ENCODE results near the gene URB1.
A peak's percentile ranks its signal among the peaks of the same experiment; 100 is the strongest.
"Not testable (repeated sequence)": the region's sequence is repeated elsewhere in the genome, so short reads cannot be mapped to it uniquely, and the experiment has no call there.

The URB1 gene

DNA sequence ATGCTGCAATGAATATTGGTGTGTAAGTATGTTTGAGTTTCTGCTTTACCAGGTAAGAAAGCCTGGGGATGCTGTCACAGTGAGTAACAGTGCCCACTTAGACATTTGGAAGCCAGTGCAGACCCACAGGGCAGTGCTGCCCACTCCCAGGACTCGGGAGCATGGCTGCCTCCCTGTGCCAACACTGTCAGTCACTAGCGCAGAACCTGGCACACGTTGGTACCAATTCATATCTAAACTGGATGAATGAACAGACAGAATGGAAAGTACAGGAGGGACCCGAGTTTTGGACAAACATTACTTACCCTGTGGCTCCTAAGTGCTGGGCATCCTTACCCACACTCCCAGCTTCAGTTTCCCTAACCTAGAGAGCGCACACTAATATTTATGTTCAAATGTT is 18.1 kb upstream of the URB1 start:
- no peak for DNase-seq

DNA sequence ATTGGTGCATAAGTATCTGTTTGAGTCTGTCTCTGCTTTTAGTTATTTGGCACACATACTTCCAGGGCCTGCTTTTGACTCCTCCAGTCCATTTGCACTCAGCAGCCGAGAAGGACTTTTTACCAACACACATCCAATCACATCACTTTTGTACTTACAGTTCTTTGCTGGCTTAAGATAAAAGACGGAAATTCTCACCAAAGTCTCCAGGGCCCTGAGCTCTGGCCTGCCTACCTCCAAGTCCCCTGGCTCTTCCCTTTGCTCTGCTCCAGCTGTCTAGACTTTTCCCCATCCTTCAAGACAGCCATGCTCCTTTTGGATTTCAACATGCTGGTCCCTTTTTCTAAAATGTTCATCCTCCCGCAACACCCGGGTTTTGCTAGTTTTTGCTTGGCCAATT is 17.5 kb upstream of the URB1 start:
- no peak for DNase-seq

- no peak for DNase-seq
Observed at GRCh38 chr21:32406405-32406804, 13.6 kb upstream of the URB1 start.

DNA sequence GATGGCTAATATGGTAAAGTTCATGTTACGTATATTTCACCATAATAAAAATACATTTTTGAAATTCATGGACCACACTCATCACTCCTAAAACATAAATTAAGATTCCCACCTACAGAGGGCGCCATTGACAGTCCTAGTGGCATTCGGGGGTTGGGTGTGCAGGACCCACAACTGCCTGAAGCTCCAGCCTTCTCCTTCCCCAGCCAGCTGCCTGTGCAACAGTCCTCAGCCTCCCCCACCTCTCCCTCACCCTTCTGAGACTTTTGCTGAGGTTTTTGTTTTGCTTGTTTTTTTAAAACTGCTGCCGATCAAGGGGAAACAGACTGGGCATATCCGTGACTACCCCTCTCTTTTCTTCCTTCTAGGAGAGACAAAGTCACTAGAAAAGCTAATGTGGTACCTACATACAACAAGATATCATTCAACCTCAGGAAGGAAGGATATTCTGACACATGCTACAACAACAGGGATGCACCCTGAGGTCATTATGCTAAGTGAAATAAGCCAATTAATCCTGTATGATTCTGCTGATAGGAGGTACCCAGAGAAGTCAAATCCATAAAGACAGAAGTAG is 10.5 kb upstream of the URB1 start:
- peak; percentile 38 for DNase-seq

DNA sequence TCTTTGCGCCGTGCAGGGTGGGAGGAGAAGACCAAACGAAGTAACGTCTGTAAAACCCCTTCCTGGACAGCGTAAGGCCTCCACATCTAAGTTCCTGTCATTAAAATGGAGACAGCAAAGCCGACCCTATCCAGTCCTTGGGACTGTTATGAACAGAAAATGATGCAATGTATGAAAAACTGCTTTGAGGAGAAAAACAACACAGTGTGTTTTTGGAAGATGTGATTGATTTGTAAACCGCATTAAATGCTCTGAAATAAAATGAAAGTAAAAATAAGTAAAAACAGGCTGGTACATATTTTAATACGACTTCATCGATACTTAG is 827 bp upstream of the URB1 start:
- no peak for DNase-seq

DNA sequence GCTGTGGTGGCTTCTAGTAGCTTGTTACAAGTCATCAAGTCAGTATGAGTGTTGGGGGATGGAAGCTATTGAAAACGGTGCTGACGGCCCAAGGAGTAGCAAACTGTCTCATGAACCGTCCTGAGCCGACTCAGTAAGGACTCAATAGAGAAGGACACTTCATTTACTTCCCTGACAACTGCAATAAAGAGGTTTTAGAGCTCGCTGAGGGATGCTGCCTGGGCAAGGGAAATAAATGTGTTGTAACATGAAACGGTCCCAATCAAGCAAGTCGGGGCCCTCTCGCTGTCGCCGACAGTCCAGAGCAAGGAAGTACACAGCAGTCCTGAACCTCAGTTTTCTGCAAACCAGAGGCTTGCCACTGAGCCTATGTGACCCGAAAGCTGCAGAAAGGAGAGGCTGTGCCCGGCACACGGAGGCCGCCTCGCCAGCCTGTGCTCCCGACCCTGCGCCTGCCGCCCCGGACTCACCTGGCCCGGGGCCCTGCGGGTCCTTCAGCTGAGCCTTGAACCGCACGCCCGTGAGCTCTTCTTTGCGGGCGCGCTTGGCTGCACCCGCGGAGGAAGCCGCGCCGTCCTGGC is 423 bp downstream of the URB1 start:
- DNase-seq: no peak

DNA sequence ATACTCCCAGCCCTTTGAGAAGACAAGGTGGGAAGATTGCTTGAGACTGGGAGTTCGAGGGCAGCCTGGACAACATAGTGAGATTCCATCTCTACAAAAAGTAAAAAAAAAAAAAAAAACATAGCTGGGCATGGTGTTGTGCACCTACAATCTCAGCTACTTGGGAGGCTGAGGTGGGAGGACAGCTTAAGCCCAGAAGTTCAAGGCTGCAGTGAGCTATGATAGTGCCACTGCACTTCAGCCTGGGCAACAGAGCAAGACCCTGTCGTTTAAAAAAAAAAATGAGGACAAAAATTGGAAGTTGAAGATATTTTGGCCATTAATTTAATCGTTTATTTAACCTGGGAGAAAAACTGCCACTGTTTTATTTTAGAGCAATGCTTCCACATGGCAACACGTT is 1.1 kb downstream of the URB1 start:
- DNase-seq: no peak

DNA sequence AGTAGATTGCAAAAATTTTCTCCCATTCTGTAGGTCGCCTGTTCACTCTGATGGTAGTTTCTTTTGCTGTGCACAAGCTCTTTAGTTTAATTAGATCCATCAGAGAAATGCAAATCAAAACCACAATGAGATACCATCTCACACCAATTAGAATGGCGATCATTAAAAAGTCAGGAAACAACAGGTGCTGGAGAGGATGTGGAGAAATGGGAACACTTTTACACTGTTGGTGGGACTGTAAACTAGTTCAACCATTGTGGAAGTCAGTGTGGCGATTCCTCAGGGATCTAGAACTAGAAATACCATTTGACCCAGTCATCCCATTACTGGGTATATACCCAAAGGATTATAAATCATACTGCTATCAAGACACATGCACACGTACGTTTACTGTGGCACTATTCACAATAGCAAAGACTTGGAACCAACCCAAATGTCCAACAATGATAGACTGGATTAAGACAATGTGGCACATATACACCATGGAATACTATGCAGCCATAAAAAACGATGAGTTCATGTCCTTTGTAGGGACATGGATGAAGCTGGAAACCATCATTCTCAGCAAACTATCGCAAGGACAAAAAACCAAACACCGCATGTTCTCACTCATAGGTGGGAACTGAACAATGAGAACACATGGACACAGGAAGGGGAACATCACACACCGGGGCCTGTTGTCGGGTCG is 2.1 kb downstream of the URB1 start:
- not testable (repeated sequence) for DNase-seq

- DNase-seq: no peak
Observed at GRCh38 chr21:32389337-32390015, 3.3 kb downstream of the URB1 start.

DNA sequence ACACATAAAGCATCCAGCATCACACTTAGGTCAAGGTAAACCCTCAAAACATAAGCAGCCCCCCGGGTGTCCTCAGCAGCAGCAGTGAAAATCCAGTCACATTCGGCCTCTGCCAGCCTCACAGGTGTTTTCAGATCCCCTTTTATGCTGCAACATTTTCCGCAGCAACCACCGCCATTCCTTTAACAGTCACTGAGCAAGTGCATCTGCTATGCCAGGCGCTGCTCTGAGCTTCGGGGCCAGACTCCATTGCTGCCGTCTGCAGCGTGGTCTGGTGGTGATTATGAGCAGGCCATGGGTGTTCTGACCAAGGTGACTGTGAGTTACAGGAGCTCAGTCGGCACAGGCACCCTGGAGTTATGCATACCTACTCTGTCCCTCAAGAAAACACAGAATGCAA is 4.5 kb downstream of the URB1 start:
- DNase-seq: no peak

DNA sequence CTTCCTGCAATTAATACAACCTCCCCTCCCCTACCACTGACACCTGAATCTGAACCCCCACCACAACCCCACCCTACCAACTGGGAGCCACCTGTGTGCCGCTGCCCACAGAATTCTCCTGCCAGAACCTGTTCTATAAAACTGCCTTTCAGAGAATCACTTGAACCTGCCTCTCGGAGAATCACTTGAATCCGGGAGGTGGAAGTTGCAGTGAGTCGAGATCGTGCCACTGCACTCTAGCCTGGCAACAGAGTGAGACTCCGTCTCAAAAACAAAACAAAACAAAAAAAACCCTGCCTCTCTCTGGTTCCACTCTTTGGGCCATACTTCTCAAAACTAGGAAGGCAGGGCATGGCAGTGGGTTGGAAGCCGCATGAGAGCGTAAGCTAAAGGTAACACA is 5.7 kb downstream of the URB1 start:
- no peak for DNase-seq

GRCh38 chr21:32386195-32386870 is 6.5 kb downstream of the URB1 start:
- DNase-seq: no peak

GRCh38 chr21:32383812-32384211 is 9.0 kb downstream of the URB1 start:
- no peak for DNase-seq

DNA sequence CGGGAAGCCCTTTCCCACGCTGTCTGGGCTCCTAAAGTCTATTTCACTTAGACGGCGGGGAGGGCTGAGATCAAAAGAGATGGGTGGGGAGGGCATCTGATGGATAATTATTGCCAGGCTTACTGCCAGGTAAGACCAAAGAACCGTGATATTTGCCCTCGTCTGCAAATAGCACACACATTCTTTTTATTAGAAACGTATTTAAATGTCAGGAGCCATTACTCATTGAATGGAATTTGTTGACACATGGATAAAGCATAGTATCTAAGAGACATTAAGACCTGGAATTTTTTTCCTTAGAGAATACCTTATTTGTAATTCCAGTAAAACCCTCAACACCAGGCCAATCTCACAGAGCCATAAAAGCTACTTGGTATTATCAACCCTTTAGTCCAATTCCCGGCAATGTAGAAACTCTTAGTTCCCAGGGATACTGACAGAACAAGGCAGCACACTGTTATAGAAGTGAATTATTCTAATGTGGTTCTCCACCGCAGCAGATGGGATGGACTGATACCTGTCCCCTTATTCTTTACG is 10.6 kb downstream of the URB1 start:
- no peak for DNase-seq

DNA sequence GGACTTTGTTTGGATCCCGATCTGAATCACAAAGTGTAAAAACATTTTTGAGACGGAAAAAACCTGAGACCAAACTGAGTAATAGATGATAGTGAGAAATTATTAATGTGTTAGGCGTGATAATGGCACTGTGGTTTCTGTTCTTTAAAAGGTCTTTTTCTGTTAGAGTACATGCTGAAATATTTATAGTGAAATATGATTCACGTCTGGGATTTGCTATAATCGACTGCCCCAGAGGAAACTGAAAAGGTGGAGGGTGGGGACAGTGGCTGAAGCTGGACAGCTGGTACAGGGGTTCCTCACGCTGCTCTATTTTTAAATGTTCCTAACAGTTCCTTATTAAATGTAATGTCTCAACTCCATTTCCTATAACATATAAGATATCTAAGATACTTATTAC is 11.2 kb downstream of the URB1 start:
- no peak for DNase-seq

GRCh38 chr21:32380940-32381339 is 11.9 kb downstream of the URB1 start:
- DNase-seq: no peak

GRCh38 chr21:32378956-32379355 is 13.9 kb downstream of the URB1 start:
- no peak for DNase-seq

GRCh38 chr21:32377991-32378390 is 14.8 kb downstream of the URB1 start:
- DNase-seq: no peak

GRCh38 chr21:32377506-32377905 is 15.3 kb downstream of the URB1 start:
- no peak for DNase-seq

DNA sequence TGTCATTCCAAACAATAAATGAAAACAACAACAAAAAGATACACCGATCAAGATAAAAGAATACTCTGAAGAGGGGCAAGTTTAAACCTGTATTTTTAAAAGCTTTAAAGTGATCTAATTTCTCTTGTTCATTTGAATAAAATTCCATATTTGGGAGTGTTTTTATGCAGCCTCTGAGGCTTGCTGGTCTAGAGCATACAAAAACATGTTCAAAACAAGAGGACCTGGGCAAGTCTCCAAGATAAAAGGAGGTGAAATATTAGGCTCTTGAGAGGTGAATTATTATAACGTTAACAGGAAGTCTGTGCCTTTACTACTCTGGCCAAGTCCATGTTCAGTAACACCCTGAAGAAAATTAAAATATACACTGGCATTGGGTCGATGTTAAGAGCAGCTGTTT is 20.1 kb downstream of the URB1 start:
- no peak for DNase-seq

- no peak for DNase-seq
Observed at GRCh38 chr21:32371913-32372314, 20.9 kb downstream of the URB1 start.

DNA sequence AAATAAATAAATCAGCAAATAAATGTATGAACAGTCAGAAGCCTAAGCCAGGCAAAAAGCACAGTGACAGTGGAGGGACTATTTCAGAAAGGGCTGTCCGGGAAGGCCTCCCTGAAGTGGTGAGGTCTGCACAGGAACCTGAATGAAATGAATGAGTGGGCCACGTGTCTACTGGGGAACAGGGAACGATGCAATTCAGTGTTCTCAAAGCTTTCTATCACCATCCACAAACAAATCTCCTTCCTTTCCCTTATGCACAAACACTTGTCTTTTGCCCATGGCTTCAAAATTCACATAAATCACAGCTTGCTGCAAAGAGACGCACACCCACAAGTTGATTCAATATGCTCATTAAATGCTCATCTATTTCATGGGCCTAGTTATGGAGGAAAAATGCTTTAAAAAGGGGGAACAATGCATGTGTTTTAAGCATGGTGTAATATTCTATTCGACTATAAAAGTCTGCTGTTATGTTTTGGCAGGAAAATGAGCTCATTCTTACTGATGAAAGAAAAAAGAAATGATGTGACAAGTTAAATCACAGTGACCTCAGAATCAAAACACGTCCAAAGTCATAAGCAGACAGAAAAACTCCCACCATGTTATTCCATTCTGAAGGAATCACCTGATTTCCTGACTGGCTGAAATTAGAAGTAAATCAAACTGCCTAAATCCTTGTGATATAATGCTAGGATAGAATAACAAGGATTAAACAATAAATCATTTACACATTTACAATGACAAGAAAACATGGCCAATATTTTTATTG is 21.6 kb downstream of the URB1 start:
- no peak for DNase-seq

DNA sequence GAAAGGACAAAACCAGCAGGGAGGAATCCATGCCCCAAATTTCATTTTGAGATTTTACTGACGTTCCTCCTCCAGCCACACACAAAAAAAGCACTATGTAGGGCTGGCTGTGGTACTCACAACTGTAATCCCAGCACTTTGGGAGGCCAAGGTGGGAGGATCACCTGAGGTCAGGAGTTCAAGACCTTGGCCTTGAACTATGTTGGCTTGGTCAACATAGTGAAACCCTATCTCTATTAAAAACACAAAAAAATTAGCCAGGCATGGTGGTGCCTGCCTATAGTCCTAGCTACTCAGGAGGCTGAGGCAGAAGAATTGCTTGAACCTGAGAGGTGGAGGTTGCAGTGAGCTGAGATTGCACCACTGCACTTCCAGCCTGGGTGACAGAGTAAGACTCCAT is 23.9 kb downstream of the URB1 start:
- DNase-seq: not testable (repeated sequence)

All from GDM1 (cell line).